Measurements from ENCODE around the gene GRHL1. TPM values are rescaled to one million over a fixed set of nuclear protein-coding genes. Genes with fewer than 3 reads are reported as not detected.
A peak's percentile ranks its signal among the peaks of the same experiment; 100 is the strongest.

Gene GRHL1
- total RNA-seq, 4 donors from 2014 or later = 112 to 233 (median 121) TPM

DNA sequence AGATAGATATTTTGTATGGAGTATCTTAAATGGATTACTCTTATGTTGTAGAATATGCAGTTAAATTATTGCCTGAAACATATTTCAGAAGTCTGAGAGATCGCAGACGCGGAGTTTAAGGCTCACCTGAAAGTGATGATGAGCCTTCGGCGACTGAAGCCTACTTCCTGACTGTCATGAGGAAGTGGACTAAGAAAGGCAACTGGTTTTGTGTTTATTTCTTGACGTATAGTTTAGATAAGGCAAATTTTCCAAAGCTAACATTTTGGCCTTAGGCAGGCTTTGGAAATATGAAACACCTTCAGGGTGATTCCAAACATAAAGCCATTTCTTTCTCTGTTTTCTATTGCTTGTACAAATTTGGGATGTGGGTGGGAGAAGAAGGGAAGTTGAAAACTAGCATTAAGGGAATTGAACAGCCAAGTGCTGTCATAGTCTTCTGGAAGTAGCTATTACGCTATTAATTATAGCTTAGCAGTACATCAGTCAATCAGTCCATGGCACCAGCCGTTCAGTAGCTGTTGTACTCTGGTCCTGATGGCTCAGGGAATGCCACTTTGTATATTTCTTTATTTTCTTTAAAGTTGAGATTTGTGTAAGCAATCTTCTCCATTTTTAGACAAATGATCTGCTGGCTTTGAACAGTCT is 1.5 kb downstream of the GRHL1 start:
- H3K27ac ChIP-seq = peak overlapping the region; percentile 92
- 67% methylated on average over 8 of the region's 8 CpGs for WGBS
- peaks cover 27% of the 10 kb centered on the region for H3K4me1 ChIP-seq
- H3K4me3 ChIP-seq = peak overlapping the region; percentile 71
- H3K27me3 ChIP-seq = no peaks in the 10 kb centered on the region
- DNase-seq (ENCODE audit: low spot score in 2 of 2) = no peak
- H3K9me3 ChIP-seq = no peaks in the 10 kb centered on the region
- TF ChIP-seq POLR2A (IDR thresholded peaks at IDR 0.05) = no peak
- H3K36me3 ChIP-seq = no peaks in the 10 kb centered on the region

GRCh38 chr2:9954136-9954535 is 2.6 kb downstream of the GRHL1 start:
- 69% methylated on average over 3 of the region's 3 CpGs for WGBS
- Histone ChIP-seq H3K27me3 (no peaks in the 10 kb centered on the region), H3K4me1 (peaks cover 27% of the 10 kb centered on the region), H3K27ac (peak overlapping the region; percentile 25), H3K9me3 (no peaks in the 10 kb centered on the region), H3K4me3 (peak overlapping the region; percentile 71), H3K36me3 (no peaks in the 10 kb centered on the region)
- TF ChIP-seq CTCF (IDR thresholded peaks at IDR 0.05) = no peak
- no peak for TF ChIP-seq POLR2A (IDR thresholded peaks at IDR 0.05)
- TF ChIP-seq POLR2AphosphoS5 (IDR thresholded peaks at IDR 0.05) = no peak
- no peak for TF ChIP-seq EP300 (IDR thresholded peaks at IDR 0.05)
- DNase-seq (ENCODE audit: low spot score in 2 of 2) = no peak

DNA sequence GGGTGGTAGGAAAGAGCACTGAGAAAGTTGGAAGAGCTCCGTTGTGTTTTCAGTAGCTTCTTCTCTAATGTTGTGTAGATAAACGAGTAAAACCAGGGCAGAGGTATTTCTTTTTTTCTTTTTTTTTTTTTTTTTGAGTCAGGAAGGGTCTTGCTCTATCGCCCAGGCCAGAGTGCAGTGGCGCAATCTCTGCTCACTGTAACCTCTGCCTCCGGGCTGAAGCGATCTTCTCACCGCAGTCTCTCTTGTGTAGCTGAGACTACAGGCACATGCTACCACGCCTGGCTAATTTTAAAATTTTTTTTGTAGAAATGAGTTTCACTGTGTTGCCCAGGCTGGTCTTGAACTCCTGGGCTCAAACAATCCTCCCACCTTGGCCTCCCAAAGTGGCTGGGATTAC is 6.6 kb downstream of the GRHL1 start:
- Histone ChIP-seq H3K4me1 (peaks cover 7% of the 10 kb centered on the region), H3K36me3 (peaks cover 6% of the 10 kb centered on the region), H3K4me3 (no peak overlapping the region), H3K27ac (no peak overlapping the region), H3K27me3 (no peaks in the 10 kb centered on the region), H3K9me3 (no peaks in the 10 kb centered on the region)
- 89% methylated on average over 8 of the region's 8 CpGs for WGBS
- no peak for TF ChIP-seq POLR2AphosphoS5 (IDR thresholded peaks at IDR 0.05)
- TF ChIP-seq POLR2A (IDR thresholded peaks at IDR 0.05) = no peak
- TF ChIP-seq CTCF (IDR thresholded peaks at IDR 0.05) = no peak
- TF ChIP-seq EP300 (IDR thresholded peaks at IDR 0.05) = no peak
- no peak for DNase-seq (ENCODE audit: low spot score in 2 of 2)

GRCh38 chr2:9959262-9959661 is 7.8 kb downstream of the GRHL1 start:
- Histone ChIP-seq H3K27ac (no peak overlapping the region), H3K4me1 (peaks cover 3% of the 10 kb centered on the region), H3K27me3 (no peaks in the 10 kb centered on the region), H3K9me3 (no peaks in the 10 kb centered on the region), H3K4me3 (no peak overlapping the region), H3K36me3 (peaks cover 10% of the 10 kb centered on the region)
- no peak for TF ChIP-seq POLR2AphosphoS5 (IDR thresholded peaks at IDR 0.05)
- no peak for TF ChIP-seq POLR2A (IDR thresholded peaks at IDR 0.05)
- no peak for TF ChIP-seq EP300 (IDR thresholded peaks at IDR 0.05)
- no peak for DNase-seq (ENCODE audit: low spot score in 2 of 2)
- 91% methylated on average over 3 of the region's 3 CpGs for WGBS

- H3K4me3 ChIP-seq = no peak overlapping the region
- 84% methylated on average over 10 of the region's 10 CpGs for WGBS
- no peak overlapping the region for H3K27ac ChIP-seq
- H3K4me1 ChIP-seq = no peaks in the 10 kb centered on the region
- TF ChIP-seq CTCF (IDR thresholded peaks at IDR 0.05) (no peak), POLR2AphosphoS5 (IDR thresholded peaks at IDR 0.05) (no peak), POLR2A (IDR thresholded peaks at IDR 0.05) (no peak), EP300 (IDR thresholded peaks at IDR 0.05) (no peak)
- no peaks in the 10 kb centered on the region for H3K27me3 ChIP-seq
- peaks cover 19% of the 10 kb centered on the region for H3K36me3 ChIP-seq
- DNase-seq (ENCODE audit: low spot score in 2 of 2) = no peak
- H3K9me3 ChIP-seq = no peaks in the 10 kb centered on the region
Measured at GRCh38 chr2:9961013-9961412, 9.5 kb downstream of the GRHL1 start.

DNA sequence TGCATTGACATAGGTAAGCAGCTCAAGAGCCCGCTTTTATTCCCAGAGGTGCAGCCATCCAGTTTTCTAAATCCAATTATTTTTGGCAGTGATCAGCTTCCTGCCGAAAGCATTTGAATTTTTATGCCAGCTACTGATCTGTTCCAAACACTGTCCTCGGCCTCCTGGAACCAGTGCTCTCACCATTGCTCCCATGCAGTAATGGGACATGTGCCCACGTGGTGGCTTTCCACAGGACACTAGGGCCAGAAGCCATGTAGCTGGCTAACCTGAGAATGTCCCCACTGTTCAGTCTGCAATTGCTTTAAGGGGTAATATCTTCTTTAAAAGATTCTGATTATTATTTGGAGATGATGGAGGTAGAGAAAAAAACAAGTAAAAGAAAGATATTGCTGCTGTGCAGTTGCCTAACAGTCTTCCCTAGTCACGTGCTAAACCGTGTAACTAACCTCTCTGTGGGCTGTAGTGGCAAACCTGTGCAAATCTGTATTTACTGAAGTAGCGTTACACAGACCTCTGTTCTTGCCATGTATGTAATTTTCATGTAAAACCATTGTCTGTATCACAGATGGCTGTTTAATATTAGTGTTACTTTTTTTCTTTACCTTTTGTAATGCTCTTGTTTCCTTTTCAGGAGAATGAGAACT is 13.0 kb downstream of the GRHL1 start:
- no peak for DNase-seq (ENCODE audit: low spot score in 2 of 2)
- H3K36me3 ChIP-seq = peaks cover 28% of the 10 kb centered on the region
- H3K4me1 ChIP-seq = peaks cover 11% of the 10 kb centered on the region
- TF ChIP-seq POLR2AphosphoS5 (IDR thresholded peaks at IDR 0.05) (no peak), POLR2A (IDR thresholded peaks at IDR 0.05) (no peak), CTCF (IDR thresholded peaks at IDR 0.05) (no peak), EP300 (IDR thresholded peaks at IDR 0.05) (no peak)
- no peak overlapping the region for H3K4me3 ChIP-seq
- H3K27ac ChIP-seq = no peak overlapping the region
- H3K9me3 ChIP-seq = no peaks in the 10 kb centered on the region
- no peaks in the 10 kb centered on the region for H3K27me3 ChIP-seq
- 68% methylated on average over 7 of the region's 7 CpGs for WGBS

All from suprapubic skin (tissue), 4 donors.